SK-N-SH (cell line): ENCODE measurements around the gene TRRAP. TPM values are rescaled to one million over a fixed set of nuclear protein-coding genes. Genes with fewer than 3 reads are reported as not detected.

Experiments used
- CTCF ChIA-PET: fragments of 300-600, 350-600 bp; formaldehyde crosslinking; extraction: SDS; loops from one replicate; lab custom pipeline; 2021; lab: Yijun Ruan, JAX
- POLR2A ChIA-PET: fragments of 350-600 bp; sonication (Branson Sonifier 250); formaldehyde crosslinking; extraction: SDS; loops from one replicate; lab custom pipeline; 2020; ENCODE audit warnings: antibody characterized with exemption, inconsistent platforms; lab: Yijun Ruan, JAX
- DNase-seq: peaks from one replicate; pipeline ENCODE4 v3.0.0; 2012
- H2AFZ ChIP-seq: fragments of 200-600 bp; sonication (generic); 2 replicates; pipeline ENCODE4 v1.8.1; 2016; ENCODE audit warnings: antibody characterized with exemption, mild to moderate bottlenecking, low read depth
- H3F3A ChIP-seq: fragments of 200-600 bp; sonication (generic); replicated peaks from 2 replicates; pipeline ENCODE3; 2016; ENCODE audit warnings: antibody characterized with exemption, mild to moderate bottlenecking; ENCODE audit not compliant: insufficient read depth
- H3K27ac ChIP-seq, 2 experiments: fragments of 200-500 bp in 1 of 2; fragments of 200-600 bp in 1 of 2; sonication (Bioruptor generic) in 1 of 2; sonication (generic), shearing (Covaris generic) in 1 of 2; 2 replicates each; pipeline versions ENCODE4 v1.5.1 to v1.6.1; 2014 to 2016; ENCODE audit warnings: low read depth in 2 of 2, inconsistent platforms in 1 of 2, low read length in 1 of 2, mild to moderate bottlenecking in 1 of 2, mixed read lengths in 1 of 2
- H3K27me3 ChIP-seq: fragments of 200-600 bp; sonication (generic), shearing (Covaris generic); 2 replicates; pipeline ENCODE4 v1.6.1; 2016; ENCODE audit warnings: mixed run types; ENCODE audit not compliant: insufficient read depth
- H3K36me3 ChIP-seq, 2 experiments: fragments of 200-500 bp in 1 of 2; fragments of 200-600 bp in 1 of 2; sonication (Bioruptor generic) in 1 of 2; sonication (generic) in 1 of 2; replicated peaks in 1 of 2; 2 replicates each; pipeline versions ENCODE3 to v1.5.1; 2014 to 2016; ENCODE audit warnings: low read length in 1 of 2, mild to moderate bottlenecking in 1 of 2; ENCODE audit not compliant: insufficient read depth in 2 of 2, control insufficient read depth in 1 of 2
- H3K4me1 ChIP-seq, 2 experiments: fragments of 200-500 bp in 1 of 2; fragments of 200-600 bp in 1 of 2; sonication (Bioruptor generic) in 1 of 2; sonication (generic), shearing (Covaris generic) in 1 of 2; 2 replicates each; pipeline versions ENCODE4 v1.5.1 to v1.6.1; 2014 to 2016; ENCODE audit warnings: low read depth in 1 of 2, low read length in 1 of 2, mixed run types in 1 of 2; ENCODE audit not compliant: insufficient read depth in 2 of 2, control insufficient read depth in 1 of 2
- H3K4me2 ChIP-seq: fragments of 200-600 bp; sonication (generic), shearing (Covaris generic); 2 replicates; pipeline ENCODE4 v1.6.1; 2017; ENCODE audit warnings: mixed run types
- H3K4me3 ChIP-seq, 2 experiments: fragments of 200-500 bp in 1 of 2; fragments of 200-600 bp in 1 of 2; sonication (Bioruptor generic) in 1 of 2; sonication (generic), shearing (Covaris generic) in 1 of 2; 2 replicates each; pipeline versions ENCODE4 v1.5.1 to v1.8.1; 2014 to 2016; ENCODE audit warnings: low read depth in 2 of 2, inconsistent platforms in 1 of 2, low read length in 1 of 2, mild to moderate bottlenecking in 1 of 2, mixed read lengths in 1 of 2, moderate library complexity in 1 of 2
- H3K79me2 ChIP-seq: fragments of 200-600 bp; sonication (generic); 2 replicates; pipeline ENCODE4 v1.8.1; 2017; ENCODE audit warnings: mild to moderate bottlenecking; ENCODE audit not compliant: insufficient read depth
- H3K9ac ChIP-seq: fragments of 200-600 bp; sonication (generic); 2 replicates; pipeline ENCODE4 v1.6.1; 2017; ENCODE audit warnings: mixed run types
- H3K9me2 ChIP-seq: fragments of 200-600 bp; sonication (generic); 2 replicates; pipeline ENCODE4 v1.6.1; 2017; ENCODE audit warnings: mixed run types
- H3K9me3 ChIP-seq: fragments of 200-600 bp; sonication (generic); 2 replicates; pipeline ENCODE4 v1.6.1; 2017; ENCODE audit warnings: mixed run types, mild to moderate bottlenecking, moderate library complexity
- H4K20me1 ChIP-seq: fragments of 200-600 bp; sonication (generic); 2 replicates; pipeline ENCODE4 v1.6.1; 2017; ENCODE audit warnings: mild to moderate bottlenecking, mixed run types; ENCODE audit not compliant: insufficient read depth
- ELF1 ChIP-seq: IDR thresholded peaks from 2 replicates; pipeline ENCODE4 v1.4.0; 2012
- EP300 ChIP-seq, 2 experiments: IDR thresholded peaks; 2 replicates each; pipeline versions ENCODE4 v1.4.0 to v1.6.1; 2012; ENCODE audit warnings: borderline replicate concordance in 1 of 2, low read depth in 1 of 2, low read length in 1 of 2
- EZH2phosphoT487 ChIP-seq: fragments of 200-600 bp; sonication (generic); IDR thresholded peaks from 2 replicates; pipeline ENCODE4 v1.6.1; 2017; ENCODE audit warnings: low read depth, mixed run types, mild to moderate bottlenecking, antibody characterized with exemption, moderate library complexity, borderline replicate concordance
- FOSL2 ChIP-seq: IDR thresholded peaks from 2 replicates; pipeline ENCODE4 v1.4.0; 2012; ENCODE audit warnings: low read depth, mild to moderate bottlenecking, moderate library complexity, borderline replicate concordance
- FOXJ3 ChIP-seq: sonication (generic); formaldehyde crosslinking; IDR thresholded peaks from 2 replicates; pipeline ENCODE4 v1.5.1; 2020; ENCODE audit warnings: mild to moderate bottlenecking, missing genetic modification reagents
- FOXM1 ChIP-seq: IDR thresholded peaks from 2 replicates; pipeline ENCODE4 v1.4.0; 2012; ENCODE audit warnings: low read depth, mild to moderate bottlenecking
- IRF3 ChIP-seq: fragments of 150-350 bp; IDR thresholded peaks from 2 replicates; pipeline ENCODE4 v1.6.1; 2016; ENCODE audit warnings: mild to moderate bottlenecking, low read depth, low read length
- JUND ChIP-seq: IDR thresholded peaks from 2 replicates; pipeline ENCODE4 v1.4.0; 2012
- MEF2A ChIP-seq: IDR thresholded peaks from 2 replicates; pipeline ENCODE4 v1.4.0; 2012; ENCODE audit warnings: low read depth, borderline replicate concordance
- MXI1 ChIP-seq: IDR thresholded peaks from 2 replicates; pipeline ENCODE4 v1.6.1; 2012; ENCODE audit warnings: mild to moderate bottlenecking, low read depth, low read length, improper control_type of control experiment
- NFIC ChIP-seq: IDR thresholded peaks from 2 replicates; pipeline ENCODE4 v1.4.0; 2012; ENCODE audit warnings: borderline replicate concordance
- PBX3 ChIP-seq: IDR thresholded peaks from 2 replicates; pipeline ENCODE4; 2012
- POLR2AphosphoS5 ChIP-seq: IDR thresholded peaks from 2 replicates; pipeline ENCODE4 v1.6.1; 2012; ENCODE audit warnings: low read depth, low read length
- RAD21 ChIP-seq: IDR thresholded peaks from 2 replicates; pipeline ENCODE4 v1.6.1; 2012; ENCODE audit warnings: mild to moderate bottlenecking, low read length
- RCOR1 ChIP-seq: fragments of 150-350 bp; IDR thresholded peaks from 2 replicates; pipeline ENCODE4 v1.6.1; 2017; ENCODE audit warnings: antibody characterized with exemption, low read length
- RXRA ChIP-seq: IDR thresholded peaks from 2 replicates; pipeline ENCODE4 v1.4.0; 2012; ENCODE audit warnings: low read depth, mild to moderate bottlenecking, borderline replicate concordance
- SIN3A ChIP-seq: IDR thresholded peaks from 2 replicates; pipeline ENCODE4 v1.6.1; 2012; ENCODE audit warnings: low read depth, mild to moderate bottlenecking, low read length, moderate library complexity, borderline replicate concordance
- SMC3 ChIP-seq: IDR thresholded peaks from 2 replicates; pipeline ENCODE4 v1.6.1; 2012; ENCODE audit warnings: low read depth, low read length, improper control_type of control experiment
- TEAD4 ChIP-seq: IDR thresholded peaks from 2 replicates; pipeline ENCODE4 v1.4.0; 2012; ENCODE audit warnings: mild to moderate bottlenecking, borderline replicate concordance; ENCODE audit not compliant: insufficient read depth
- ZBTB33 ChIP-seq: IDR thresholded peaks from 2 replicates; pipeline ENCODE4 v1.4.0; 2012; ENCODE audit warnings: low read depth, borderline replicate concordance
- WGBS: methylation state at CpG from one replicate; pipeline ENCODE4 v1.1.6; 2017; ENCODE audit warnings: low lambda C conversion rate; 5-methylcytosine and 5-hydroxymethylcytosine counted together
- polyA plus RNA-seq, 3 experiments: library from polyadenylated mRNA; depleted of rRNA; stranded (reverse); fragments of >200 nt; gene quantifications; 2 replicates each; pipeline ENCODE4 v1.2.3, GENCODE V29; 2012

TRRAP gene
- polyA plus RNA-seq, 1 of the 3 experiments (the other 2 are of a cell fraction): 24.9 TPM

- H3K36me3 ChIP-seq: peaks cover 55 to 82% of the 10 kb centered on the region in 2 experiments
Observed at GRCh38 chr7:99005776-99006175, 127.4 kb downstream of the TRRAP start.

GRCh38 chr7:99006739-99007424 is 128.6 kb downstream of the TRRAP start:
- Histone ChIP-seq H3K4me2 (no peak overlapping the region), H3K4me3 (no peak overlapping the region), H3K9me2 (no peaks in the 10 kb centered on the region), H3K36me3 (peaks cover 63 to 82% of the 10 kb centered on the region in 2 experiments), H4K20me1 (no peaks in the 10 kb centered on the region), H3K27ac (no peak overlapping the region), H3K4me1 (no peaks in the 10 kb centered on the region), H3K9ac (no peak overlapping the region), H3K79me2 (no peaks in the 10 kb centered on the region), H3F3A (no peaks in the 10 kb centered on the region), H3K9me3 (no peaks in the 10 kb centered on the region), H2AFZ (no peak overlapping the region), H3K27me3 (no peaks in the 10 kb centered on the region)
- CTCF ChIA-PET: interaction anchor here (1.1 to 1.9 kb wide), 3 partner anchors 13 to 33 kb away, joined by 3 to 5 read pairs (median 4); no protein-coding TSS in a partner anchor
- 87% methylated on average over 11 of the region's 11 CpGs for WGBS
- DNase-seq: no peak
- POLR2A ChIA-PET: interaction anchor here (0.7 kb wide), 1 partner anchor 401 kb away, joined by 5 read pairs; no protein-coding TSS in a partner anchor
- TF ChIP-seq IRF3 (no peak), SMC3 (no peak), FOXM1 (no peak), RXRA (no peak), FOXJ3 (no peak), RAD21 (no peak), MXI1 (no peak), TEAD4 (no peak), JUND (no peak), EZH2phosphoT487 (no peak), ZBTB33 (no peak), PBX3 (no peak), EP300 (IDR thresholded peaks at IDR 0.05; ENCODE audit: borderline replicate concordance in 1 of 2, low read depth in 1 of 2, low read length in 1 of 2) (no peak), RCOR1 (no peak), FOSL2 (no peak), NFIC (no peak), SIN3A (no peak)

More at GRCh38 chr7:99005776-99006175, 127.4 kb downstream of the TRRAP start:
- CTCF ChIA-PET: interaction anchor here (1.1 to 1.9 kb wide), 3 partner anchors 12 to 35 kb away, joined by 3 to 5 read pairs (median 4); no protein-coding TSS in a partner anchor
- Histone ChIP-seq H3K4me3 (no peak overlapping the region), H3F3A (no peaks in the 10 kb centered on the region), H3K9me3 (no peaks in the 10 kb centered on the region), H3K79me2 (no peaks in the 10 kb centered on the region), H3K4me1 (no peaks in the 10 kb centered on the region), H3K9me2 (no peaks in the 10 kb centered on the region), H4K20me1 (no peaks in the 10 kb centered on the region), H3K4me2 (no peak overlapping the region), H2AFZ (no peak overlapping the region), H3K27me3 (no peaks in the 10 kb centered on the region), H3K27ac (no peak overlapping the region), H3K9ac (no peak overlapping the region)
- whole genome bisulfite sequencing: 90% methylated on average over 15 of the region's 15 CpGs
- POLR2A ChIA-PET: no interaction called here
- DNase-seq: no peak
- TF ChIP-seq POLR2AphosphoS5 (no peak), RXRA (no peak), ELF1 (no peak), MEF2A (no peak), RAD21 (no peak)
